C1 segment of cervical spinal cord (tissue), 14 donors: ENCODE data around the gene CNTN1.

ENCODE experiments used
- DNase-seq, 14 donors: peaks; one replicate each; lab custom pipeline; 2025; lab: John Stamatoyannopoulos, UW

The CNTN1 gene

GRCh38 chr12:40957417-40957816, 265.2 kb downstream of the CNTN1 start:
- no peak for DNase-seq

GRCh38 chr12:40959041-40959440, 266.8 kb downstream of the CNTN1 start:
- DNase-seq: no peak

GRCh38 chr12:40963751-40964150, 271.5 kb downstream of the CNTN1 start:
- peak in 1 of 14 donors; percentile 27 for DNase-seq

- no peak for DNase-seq
Measured at GRCh38 chr12:40969796-40970195, 277.6 kb downstream of the CNTN1 start.

- no peak for DNase-seq
Measured at GRCh38 chr12:40970320-40970907, 278.2 kb downstream of the CNTN1 start.

- DNase-seq: peak in 1 of 14 donors; percentile 11
Measured at GRCh38 chr12:40971911-40972310, 279.7 kb downstream of the CNTN1 start.

GRCh38 chr12:40976546-40976945, 284.3 kb downstream of the CNTN1 start:
- DNase-seq: no peak

- peak in 1 of 14 donors; percentile 38 for DNase-seq
Measured at GRCh38 chr12:40980427-40980961, 288.3 kb downstream of the CNTN1 start.

GRCh38 chr12:40986001-40986400, 293.8 kb downstream of the CNTN1 start:
- no peak for DNase-seq

- DNase-seq: no peak
Measured at GRCh38 chr12:40988355-40988754, 296.1 kb downstream of the CNTN1 start.

GRCh38 chr12:40988824-40989223, 296.6 kb downstream of the CNTN1 start:
- peak in 1 of 14 donors; percentile 21 for DNase-seq

- no peak for DNase-seq
Measured at GRCh38 chr12:40989785-40990184, 297.5 kb downstream of the CNTN1 start.

- no peak for DNase-seq
Measured at GRCh38 chr12:40992158-40992557, 299.9 kb downstream of the CNTN1 start.

GRCh38 chr12:40992674-40993073, 300.4 kb downstream of the CNTN1 start:
- no peak for DNase-seq

GRCh38 chr12:40993158-40993557, 300.9 kb downstream of the CNTN1 start:
- DNase-seq: no peak

GRCh38 chr12:40996091-40996490, 303.9 kb downstream of the CNTN1 start:
- DNase-seq: no peak

GRCh38 chr12:40999210-40999609, 307.0 kb downstream of the CNTN1 start:
- no peak for DNase-seq

GRCh38 chr12:41008472-41008871, 316.2 kb downstream of the CNTN1 start:
- DNase-seq: no peak

- DNase-seq: no peak
Measured at GRCh38 chr12:41011939-41012338, 319.7 kb downstream of the CNTN1 start.

- DNase-seq: no peak
Measured at GRCh38 chr12:41013881-41014642, 321.8 kb downstream of the CNTN1 start.

GRCh38 chr12:41014643-41015020, 322.4 kb downstream of the CNTN1 start:
- DNase-seq: no peak

- DNase-seq: no peak
Measured at GRCh38 chr12:41018010-41018409, 325.8 kb downstream of the CNTN1 start.

- no peak for DNase-seq
Measured at GRCh38 chr12:41019461-41019860, 327.2 kb downstream of the CNTN1 start.
